H1 (cell line): ENCODE data around the gene IFI16. TPM values are rescaled to one million over a fixed set of nuclear protein-coding genes. Genes with fewer than 3 reads are reported as not detected.

Source experiments
- CTCF ChIA-PET: fragments of 300-600 bp; sonication (Branson Sonifier 250); formaldehyde crosslinking; loops from one replicate; lab custom pipeline; 2021; ENCODE audit not compliant: partially characterized antibody; lab: Charles Lee
- POLR2A ChIA-PET: fragments of 300-600 bp; sonication (Branson Sonifier 250); formaldehyde crosslinking; loops from one replicate; lab custom pipeline; 2021; ENCODE audit warnings: inconsistent platforms; ENCODE audit not compliant: partially characterized antibody; lab: Charles Lee
- DNase-seq, 2 experiments: peaks; one replicate each; pipeline versions ENCODE4 v3.0.0 to v3.0.0-alpha.2; 2010 to 2022; ENCODE audit warnings: low spot score in 2 of 2, low read depth in 1 of 2, mixed read lengths in 1 of 2
- FAIRE-seq: peaks from 2 replicates; lab custom pipeline; 2011; peaks lifted over from hg19 to GRCh38; lab: Jason Lieb, UNC
- H2AFZ ChIP-seq: 2 replicates; pipeline ENCODE4 v1.8.1; 2012; ENCODE audit warnings: low read length, inconsistent platforms
- H2AK5ac ChIP-seq: 2 replicates; pipeline ENCODE4 v1.6.1; 2013; ENCODE audit warnings: low read depth, low read length
- H2BK120ac ChIP-seq: replicated peaks from 2 replicates; pipeline ENCODE3; 2013; ENCODE audit warnings: low read depth, low read length, inconsistent platforms
- H2BK12ac ChIP-seq: 2 replicates; pipeline ENCODE4 v1.6.1; 2013; ENCODE audit warnings: low read depth, low read length
- H2BK15ac ChIP-seq: 2 replicates; pipeline ENCODE4 v1.6.1; 2013; ENCODE audit warnings: low read length
- H2BK20ac ChIP-seq: 2 replicates; pipeline ENCODE4 v1.6.1; 2013; ENCODE audit warnings: low read length
- H2BK5ac ChIP-seq: 2 replicates; pipeline ENCODE4 v1.6.1; 2013; ENCODE audit warnings: low read depth, low read length
- H3K14ac ChIP-seq: 2 replicates; pipeline ENCODE4 v1.6.1; 2013; ENCODE audit warnings: inconsistent platforms; ENCODE audit not compliant: insufficient read length
- H3K18ac ChIP-seq: 2 replicates; pipeline ENCODE4 v1.6.1; 2013; ENCODE audit warnings: low read length; ENCODE audit errors: extremely low read depth
- H3K23ac ChIP-seq: 2 replicates; pipeline ENCODE4 v1.6.1; 2013; ENCODE audit warnings: inconsistent platforms; ENCODE audit not compliant: insufficient read length
- H3K23me2 ChIP-seq: 2 replicates; pipeline ENCODE4 v1.6.1; 2013; ENCODE audit warnings: low read depth, low read length
- H3K27ac ChIP-seq: 2 replicates; pipeline ENCODE4 v1.6.1; 2011; ENCODE audit warnings: low read depth, low read length, inconsistent platforms
- H3K27me3 ChIP-seq, 4 experiments: replicated peaks in 1 of 4; 1 replicate in 1 of 4; 2 replicates in 3 of 4; pipeline versions ENCODE4 v1.6.1 to v1.8.1; 2011 to 2013; ENCODE audit warnings: low read length in 3 of 4, mild to moderate bottlenecking in 3 of 4, inconsistent platforms in 2 of 4, mixed read lengths in 2 of 4, moderate library complexity in 1 of 4; ENCODE audit not compliant: control insufficient read depth in 3 of 4, insufficient read depth in 3 of 4; ENCODE audit errors: extremely low read depth in 1 of 4
- H3K36me3 ChIP-seq, 4 experiments: 2 replicates each; pipeline versions ENCODE4 v1.6.1 to v1.8.1; 2011 to 2013; ENCODE audit warnings: mild to moderate bottlenecking in 4 of 4, low read length in 3 of 4, moderate library complexity in 2 of 4, control low read depth in 1 of 4, inconsistent platforms in 1 of 4; ENCODE audit not compliant: insufficient read depth in 4 of 4, control insufficient read depth in 2 of 4
- H3K4ac ChIP-seq: replicated peaks from 2 replicates; pipeline ENCODE3; 2013; ENCODE audit warnings: low read length, low read depth, mixed read lengths, inconsistent platforms; ENCODE audit not compliant: insufficient read length
- H3K4me1 ChIP-seq, 4 experiments: replicated peaks in 1 of 4; 1 replicate in 1 of 4; 2 replicates in 3 of 4; pipeline versions ENCODE4 v1.6.1 to v1.8.1; 2011 to 2013; ENCODE audit warnings: low read length in 3 of 4, inconsistent platforms in 2 of 4, mixed read lengths in 1 of 4; ENCODE audit not compliant: insufficient read depth in 4 of 4, control insufficient read depth in 3 of 4
- H3K4me2 ChIP-seq, 2 experiments: 2 replicates each; pipeline versions ENCODE4 v1.6.1 to v1.8.1; 2011 to 2013; ENCODE audit warnings: low read depth in 2 of 2, low read length in 2 of 2, control low read depth in 1 of 2, inconsistent platforms in 1 of 2, mild to moderate bottlenecking in 1 of 2; ENCODE audit not compliant: insufficient read depth in 1 of 2
- H3K4me3 ChIP-seq, 4 experiments: fragments of 200-600, 300-600 bp in 1 of 4; sonication (generic), shearing (Covaris generic), sonication (Bioruptor Twin) in 1 of 4; 2 replicates each; pipeline versions ENCODE4 v1.5.1 to v1.8.1; 2011 to 2016; ENCODE audit warnings: low read length in 4 of 4, low read depth in 3 of 4, control low read depth in 2 of 4, inconsistent platforms in 2 of 4, mild to moderate bottlenecking in 2 of 4, mixed read lengths in 1 of 4, moderate library complexity in 1 of 4; ENCODE audit not compliant: insufficient read depth in 2 of 4; ENCODE audit errors: extremely low read depth in 1 of 4
- H3K56ac ChIP-seq: replicated peaks from 2 replicates; pipeline ENCODE3; 2013; ENCODE audit warnings: low read depth, mild to moderate bottlenecking, mixed read lengths, low read length, inconsistent platforms; ENCODE audit not compliant: insufficient read length
- H3K79me1 ChIP-seq: 2 replicates; pipeline ENCODE4 v1.6.1; 2013; ENCODE audit warnings: low read depth, low read length, control low read depth
- H3K79me2 ChIP-seq, 2 experiments: 2 replicates each; pipeline versions ENCODE4 v1.6.1 to v1.8.1; 2012 to 2013; ENCODE audit warnings: low read length in 2 of 2, mild to moderate bottlenecking in 2 of 2, inconsistent platforms in 1 of 2; ENCODE audit not compliant: insufficient read depth in 2 of 2, control insufficient read depth in 1 of 2
- H3K9ac ChIP-seq, 4 experiments: replicated peaks in 1 of 4; 1 replicate in 1 of 4; 2 replicates in 3 of 4; pipeline versions ENCODE4 v1.6.1 to v1.8.1; 2011 to 2013; ENCODE audit warnings: low read depth in 3 of 4, low read length in 3 of 4, control low read depth in 2 of 4, mild to moderate bottlenecking in 2 of 4, moderate library complexity in 2 of 4, inconsistent platforms in 1 of 4; ENCODE audit errors: extremely low read depth in 1 of 4
- H3K9me3 ChIP-seq, 2 experiments: 2 replicates each; pipeline versions ENCODE4 v1.6.1 to v1.8.1; 2012 to 2013; ENCODE audit warnings: mild to moderate bottlenecking in 2 of 2, moderate library complexity in 2 of 2, control low read depth in 1 of 2, inconsistent platforms in 1 of 2, low read depth in 1 of 2, low read length in 1 of 2, mixed read lengths in 1 of 2; ENCODE audit not compliant: insufficient read depth in 2 of 2
- H4K20me1 ChIP-seq, 2 experiments: replicated peaks in 1 of 2; 2 replicates each; pipeline versions ENCODE3 to v1.8.1; 2011 to 2013; ENCODE audit warnings: inconsistent platforms in 2 of 2, low read length in 2 of 2, mild to moderate bottlenecking in 1 of 2; ENCODE audit not compliant: insufficient read depth in 2 of 2, control insufficient read depth in 1 of 2
- H4K5ac ChIP-seq: 2 replicates; pipeline ENCODE4 v1.6.1; 2013; ENCODE audit warnings: low read length, low read depth, mixed read lengths, inconsistent platforms; ENCODE audit not compliant: insufficient read length
- H4K8ac ChIP-seq: 2 replicates; pipeline ENCODE4 v1.8.0; 2013; ENCODE audit warnings: mild to moderate bottlenecking, moderate library complexity, low read length, inconsistent platforms; ENCODE audit not compliant: insufficient read depth; ENCODE audit errors: extremely low read depth
- H4K91ac ChIP-seq: replicated peaks from 2 replicates; pipeline ENCODE3; 2013; ENCODE audit warnings: low read length, mixed read lengths, inconsistent platforms; ENCODE audit not compliant: insufficient read length
- CREB1 ChIP-seq: IDR thresholded peaks from 2 replicates; pipeline ENCODE4 v1.6.1; 2012; ENCODE audit warnings: inconsistent platforms
- CTBP2 ChIP-seq: IDR thresholded peaks from 2 replicates; pipeline ENCODE4 v1.7.0; 2011; ENCODE audit warnings: borderline replicate concordance, mild to moderate bottlenecking, moderate library complexity, mixed read lengths, low read length; ENCODE audit not compliant: insufficient read depth, insufficient read length
- HDAC2 ChIP-seq, 2 experiments: fragments of 300-600 bp in 1 of 2; sonication (generic) in 1 of 2; IDR thresholded peaks; 2 replicates each; pipeline ENCODE4 v1.6.1; 2011 to 2012; ENCODE audit warnings: low read depth in 2 of 2, low read length in 2 of 2, mild to moderate bottlenecking in 2 of 2, moderate library complexity in 2 of 2, borderline replicate concordance in 1 of 2, inconsistent platforms in 1 of 2
- KDM5A ChIP-seq: fragments of 200-600 bp; IDR thresholded peaks from 2 replicates; pipeline ENCODE4 v1.7.1; 2012; ENCODE audit warnings: mild to moderate bottlenecking, low read length, inconsistent platforms, mixed read lengths
- POLR2A ChIP-seq, 2 experiments: IDR thresholded peaks; 1 replicate in 1 of 2; 2 replicates in 1 of 2; pipeline ENCODE4 v1.6.1; 2011; ENCODE audit warnings: low read depth in 2 of 2, low read length in 2 of 2, mild to moderate bottlenecking in 2 of 2; ENCODE audit errors: control extremely low read depth in 1 of 2
- RAD21 ChIP-seq, 2 experiments: IDR thresholded peaks in 1 of 2; conservative IDR thresholded peaks in 1 of 2; 2 replicates each; pipeline ENCODE4 v1.6.1; 2011; ENCODE audit warnings: low read depth in 2 of 2, low read length in 2 of 2, improper control_type of control experiment in 1 of 2, inconsistent platforms in 1 of 2, mild to moderate bottlenecking in 1 of 2, moderate library complexity in 1 of 2
- RNF2 ChIP-seq: fragments of 200-900, 300-1000 bp; sonication (generic); IDR thresholded peaks from 2 replicates; pipeline ENCODE4 v1.7.1; 2016; ENCODE audit warnings: borderline replicate concordance, low read depth, mild to moderate bottlenecking, antibody characterized with exemption, low read length; ENCODE audit not compliant: poor library complexity, severe bottlenecking; ENCODE audit errors: missing control alignments
- SIN3A ChIP-seq, 2 experiments: IDR thresholded peaks in 1 of 2; conservative IDR thresholded peaks in 1 of 2; 2 replicates each; pipeline ENCODE4 v1.6.1; 2011 to 2012; ENCODE audit warnings: low read length in 2 of 2, improper control_type of control experiment in 1 of 2, low read depth in 1 of 2, mild to moderate bottlenecking in 1 of 2
- SP2 ChIP-seq: IDR thresholded peaks from 2 replicates; pipeline ENCODE4 v1.6.1; 2012; ENCODE audit warnings: mild to moderate bottlenecking, low read length, inconsistent platforms
- TEAD4 ChIP-seq: IDR thresholded peaks from 2 replicates; pipeline ENCODE4 v1.6.1; 2012; ENCODE audit warnings: low read depth, low read length, inconsistent platforms, mixed read lengths
- WGBS, 2 experiments: shearing (Covaris generic) in 1 of 2; methylation state at CpG; one replicate each; pipeline versions ENCODE4 v1.1.6 to v1.1.7; 2013 to 2015; ENCODE audit warnings: low lambda C conversion rate in 2 of 2, mixed read lengths in 2 of 2, inconsistent platforms in 1 of 2, low coverage in 1 of 2, missing lambda C conversion rate in 1 of 2; ENCODE audit not compliant: insufficient replicate concordance in 2 of 2, insufficient coverage in 1 of 2, insufficient read length in 1 of 2; ENCODE audit errors: extremely low coverage in 1 of 2, missing lambda C conversion rate in 1 of 2; 5-methylcytosine and 5-hydroxymethylcytosine counted together
- polyA plus RNA-seq, 7 experiments: library from polyadenylated mRNA; depleted of rRNA in 3 of 7; stranded (reverse) in 5 of 7; unstranded in 2 of 7; fragments of >200 nt in 5 of 7; fragments of 200-250 nt in 2 of 7; gene quantifications; 1 replicate in 5 of 7; 2 replicates in 1 of 7; 4 replicates in 1 of 7; pipeline versions ENCODE4 v1.2.1 to v1.2.3, GENCODE V29; 2011 to 2013; ENCODE audit warnings: missing spikeins in 2 of 7, mixed read lengths in 2 of 7
- total RNA-seq: library from RNA; stranded (reverse); fragmentation: NEBNext Ultra II Directional; extraction: Animal tissue kit (Norgen Biotek cat#: 25700); gene quantifications from 2 replicates; pipeline ENCODE4 v1.2.1, GENCODE V29; 2021

IFI16 gene
- total and polyA plus RNA-seq, 2 of the 8 experiments (the other 6 are each of a cell fraction or from before 2014, with no cell fraction given) = 0.63 to 0.74 TPM

GRCh38 chr1:158999316-159000069 lies 10.2 kb upstream of the IFI16 start:
- Histone ChIP-seq H4K91ac (no peak overlapping the region), H3K4ac (no peak overlapping the region), H4K8ac (no peak overlapping the region), H3K4me2 (peak overlapping the region; percentile 61 to 95), H2BK20ac (no peak overlapping the region), H3K79me2 (no peaks in the 10 kb centered on the region), H2AFZ (peak overlapping the region; percentile 33; the same call in 1 of the 2 replicates), H3K36me3 (no peaks in the 10 kb centered on the region), H3K27ac (peak overlapping the region; percentile 31; the same call in 1 of the 2 replicates), H2BK120ac (no peak overlapping the region), H3K27me3 (peaks cover 0 to 8% (median 2%) of the 10 kb centered on the region in 4 experiments; a peak in 1 of 7 replicates), H3K23me2 (peaks cover 5% of the 10 kb centered on the region), H3K9ac (peak overlapping the region in 2 of 4 experiments; percentile 42 to 64; a peak in 4 of 7 replicates), H2BK15ac (no peak overlapping the region), H3K9me3 (no peaks in the 10 kb centered on the region), H3K4me3 (peak overlapping the region; percentile 58 to 79 (median 72); a peak in 7 of 8 replicates), H2BK12ac (no peak overlapping the region), H2BK5ac (no peak overlapping the region), H3K79me1 (no peaks in the 10 kb centered on the region), H4K20me1 (no peaks in the 10 kb centered on the region), H4K5ac (peak overlapping the region; percentile 18), H3K18ac (no peak overlapping the region; the same call in 1 of the 2 replicates), H3K14ac (no peak overlapping the region), H3K56ac (no peak overlapping the region), H2AK5ac (no peak overlapping the region), H3K23ac (no peak overlapping the region), H3K4me1 (peaks cover 0 to 9% (median 2%) of the 10 kb centered on the region in 4 experiments; a peak in 3 of 7 replicates)
- WGBS, 2 experiments = 3 to 100% methylated on average over 1 to 11 of the region's 11 CpGs
- CTCF ChIA-PET = interaction anchor here (0.6 to 2.0 kb wide), 5 partner anchors 72 to 551 kb away, joined by 3 to 6 read pairs (median 4); no protein-coding TSS in a partner anchor
- DNase-seq (peak; percentile 66 to 82), FAIRE-seq (peak; percentile 99)
- POLR2A ChIA-PET = interaction anchor here (1.0 kb wide), 1 partner anchor 27 kb away, joined by 3 read pairs; no protein-coding TSS in a partner anchor
- TF ChIP-seq SIN3A (conservative IDR thresholded peaks at IDR 0.05 in 1 of 2, IDR thresholded peaks at IDR 0.05 in 1 of 2; ENCODE audit: low read depth in 1 of 2, low read length in 2 of 2) = peak in 1 of 2 experiments; percentile 76; a peak in 2 of 4 replicates
- peak; percentile 65 for TF ChIP-seq CTBP2
- no peak for TF ChIP-seq KDM5A
- peak; percentile 45 for TF ChIP-seq CREB1
- TF ChIP-seq TEAD4 = peak; percentile 92
- TF ChIP-seq POLR2A (IDR thresholded peaks at IDR 0.05; ENCODE audit: control extremely low read depth in 1 of 2, low read depth in 2 of 2, low read length in 2 of 2) = peak in 1 of 2 experiments; percentile 63; a peak in 2 of 3 replicates
- no peak for TF ChIP-seq SP2
- TF ChIP-seq RNF2 = no peak
- TF ChIP-seq RAD21 (IDR thresholded peaks at IDR 0.05 in 1 of 2, conservative IDR thresholded peaks at IDR 0.05 in 1 of 2; ENCODE audit: low read depth in 2 of 2, low read length in 2 of 2) = peak; percentile 1 to 12; a peak in 2 of 4 replicates
- 0 out of 4 replicates have a peak, but pooled peaks of 1 of the 2 experiments have one; percentile 49 for TF ChIP-seq HDAC2 (IDR thresholded peaks at IDR 0.05; ENCODE audit: borderline replicate concordance in 1 of 2, low read depth in 2 of 2, low read length in 2 of 2)
